Fibroblast of skin of back (primary cell): ENCODE measurements around the gene EPN3.

Experiments used
- DNase-seq: peaks from one replicate; pipeline ENCODE4 v3.0.0-alpha.2; 2013

Gene EPN3

DNA sequence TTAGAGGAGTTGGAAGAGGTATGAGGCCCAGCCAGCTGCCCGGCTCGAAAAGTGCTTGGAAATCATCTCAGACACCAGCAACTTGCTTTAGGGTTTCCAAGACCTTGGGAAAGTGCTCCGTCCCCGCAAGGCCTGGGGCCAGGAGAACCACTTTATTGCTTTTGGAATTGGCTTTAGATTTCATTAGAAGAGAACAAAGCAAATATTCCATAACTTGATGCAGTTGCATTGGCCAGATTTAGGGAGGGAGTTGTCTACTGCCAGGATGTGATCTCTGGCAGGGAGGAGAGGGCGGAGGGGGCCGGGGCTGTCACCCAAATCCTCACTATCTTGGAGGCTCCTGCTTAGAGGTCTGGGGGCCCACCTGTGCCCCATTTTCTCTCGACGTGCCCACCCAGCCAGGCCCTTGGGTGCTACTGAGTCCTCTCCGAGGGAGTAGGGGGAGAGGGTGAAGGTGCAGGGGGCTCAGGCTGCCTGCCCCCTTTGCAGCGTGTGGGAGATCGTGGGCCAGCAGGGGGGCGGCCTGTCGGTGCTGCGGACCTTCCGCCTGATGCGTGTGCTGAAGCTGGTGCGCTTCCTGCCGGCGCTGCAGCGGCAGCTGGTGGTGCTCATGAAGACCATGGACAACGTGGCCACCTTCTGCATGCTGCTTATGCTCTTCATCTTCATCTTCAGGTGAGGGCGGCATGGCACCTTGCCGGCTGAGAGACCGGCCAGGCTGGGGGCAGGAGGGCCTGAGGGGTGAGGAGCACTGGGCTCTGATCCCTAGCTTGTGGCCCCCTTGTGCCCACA is 58.6 kb downstream of the EPN3 start:
- no peak for DNase-seq

DNA sequence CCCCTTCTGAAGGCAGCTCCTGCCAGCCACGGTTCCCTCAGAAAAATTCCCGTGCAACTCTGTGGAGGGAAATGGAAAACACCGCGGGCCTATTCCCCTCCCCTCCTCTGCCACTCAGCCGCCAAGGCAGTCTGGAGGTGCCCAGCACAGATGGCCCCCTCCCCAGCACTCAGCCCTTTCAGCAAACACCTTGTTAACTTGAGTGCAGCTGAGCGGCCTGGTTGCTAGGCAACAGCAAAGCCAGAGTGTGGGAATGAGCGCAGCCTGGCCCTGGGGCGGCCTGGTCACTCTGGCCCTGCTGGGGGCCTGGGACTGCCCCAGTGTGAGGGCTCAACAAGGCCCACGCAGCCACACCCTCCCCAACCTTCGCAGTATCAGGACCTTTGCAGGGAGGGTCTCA is 60.8 kb downstream of the EPN3 start:
- DNase-seq = no peak
